H1 (cell line): Measurements from ENCODE around the gene PLK5. TPM values are rescaled to one million over a fixed set of nuclear protein-coding genes. Genes with fewer than 3 reads are reported as not detected.

Experiments used
- ASH2L ChIP-seq: fragments of 200-600, 300-600 bp; sonication (generic); IDR thresholded peaks from one replicate; pipeline ENCODE4 v1.7.1; 2017; ENCODE audit warnings: low read length
- HDAC2 ChIP-seq, 2 experiments: fragments of 300-600 bp in 1 of 2; sonication (generic) in 1 of 2; IDR thresholded peaks; 2 replicates each; pipeline ENCODE4 v1.6.1; 2011 to 2012; ENCODE audit warnings: low read depth in 2 of 2, low read length in 2 of 2, mild to moderate bottlenecking in 2 of 2, moderate library complexity in 2 of 2, borderline replicate concordance in 1 of 2, inconsistent platforms in 1 of 2
- KDM1A ChIP-seq: fragments of 200-600, 300-600 bp; sonication (generic); IDR thresholded peaks from 2 replicates; pipeline ENCODE4 v1.7.1; 2016; ENCODE audit warnings: mild to moderate bottlenecking, low read length, borderline replicate concordance
- RAD21 ChIP-seq, 2 experiments: IDR thresholded peaks in 1 of 2; conservative IDR thresholded peaks in 1 of 2; 2 replicates each; pipeline ENCODE4 v1.6.1; 2011; ENCODE audit warnings: low read depth in 2 of 2, low read length in 2 of 2, improper control_type of control experiment in 1 of 2, inconsistent platforms in 1 of 2, mild to moderate bottlenecking in 1 of 2, moderate library complexity in 1 of 2
- SIN3A ChIP-seq, 2 experiments: IDR thresholded peaks in 1 of 2; conservative IDR thresholded peaks in 1 of 2; 2 replicates each; pipeline ENCODE4 v1.6.1; 2011 to 2012; ENCODE audit warnings: low read length in 2 of 2, improper control_type of control experiment in 1 of 2, low read depth in 1 of 2, mild to moderate bottlenecking in 1 of 2
- SUZ12 ChIP-seq: fragments of 200-600 bp; sonication (generic); IDR thresholded peaks from 2 replicates; pipeline ENCODE4 v1.6.1; 2012; ENCODE audit warnings: mild to moderate bottlenecking, inconsistent platforms, low read length, moderate library complexity, mixed read lengths
- TBP ChIP-seq: IDR thresholded peaks from 2 replicates; pipeline ENCODE4 v1.6.1; 2011; ENCODE audit warnings: low read depth, low read length, improper control_type of control experiment
- TEAD4 ChIP-seq: IDR thresholded peaks from 2 replicates; pipeline ENCODE4 v1.6.1; 2012; ENCODE audit warnings: low read depth, low read length, inconsistent platforms, mixed read lengths
- polyA plus RNA-seq, 7 experiments: library from polyadenylated mRNA; depleted of rRNA in 3 of 7; stranded (reverse) in 5 of 7; unstranded in 2 of 7; fragments of >200 nt in 5 of 7; fragments of 200-250 nt in 2 of 7; gene quantifications; 1 replicate in 5 of 7; 2 replicates in 1 of 7; 4 replicates in 1 of 7; pipeline versions ENCODE4 v1.2.1 to v1.2.3, GENCODE V29; 2011 to 2013; ENCODE audit warnings: missing spikeins in 2 of 7, mixed read lengths in 2 of 7
- total RNA-seq: library from RNA; stranded (reverse); fragmentation: NEBNext Ultra II Directional; extraction: Animal tissue kit (Norgen Biotek cat#: 25700); gene quantifications from 2 replicates; pipeline ENCODE4 v1.2.1, GENCODE V29; 2021
- TF ChIP-seq, protein P1 (sequence below): fragments of 300-600 bp; sonication (generic); IDR thresholded peaks from 2 replicates; pipeline ENCODE4 v1.7.1; 2012; ENCODE audit warnings: low read length, moderate library complexity, mild to moderate bottlenecking, inconsistent platforms; ENCODE audit not compliant: insufficient replicate concordance

PLK5 gene
- total and polyA plus RNA-seq, 2 of the 8 experiments (the other 6 are each of a cell fraction or from before 2014, with no cell fraction given): 0.43 to 0.45 TPM

DNA sequence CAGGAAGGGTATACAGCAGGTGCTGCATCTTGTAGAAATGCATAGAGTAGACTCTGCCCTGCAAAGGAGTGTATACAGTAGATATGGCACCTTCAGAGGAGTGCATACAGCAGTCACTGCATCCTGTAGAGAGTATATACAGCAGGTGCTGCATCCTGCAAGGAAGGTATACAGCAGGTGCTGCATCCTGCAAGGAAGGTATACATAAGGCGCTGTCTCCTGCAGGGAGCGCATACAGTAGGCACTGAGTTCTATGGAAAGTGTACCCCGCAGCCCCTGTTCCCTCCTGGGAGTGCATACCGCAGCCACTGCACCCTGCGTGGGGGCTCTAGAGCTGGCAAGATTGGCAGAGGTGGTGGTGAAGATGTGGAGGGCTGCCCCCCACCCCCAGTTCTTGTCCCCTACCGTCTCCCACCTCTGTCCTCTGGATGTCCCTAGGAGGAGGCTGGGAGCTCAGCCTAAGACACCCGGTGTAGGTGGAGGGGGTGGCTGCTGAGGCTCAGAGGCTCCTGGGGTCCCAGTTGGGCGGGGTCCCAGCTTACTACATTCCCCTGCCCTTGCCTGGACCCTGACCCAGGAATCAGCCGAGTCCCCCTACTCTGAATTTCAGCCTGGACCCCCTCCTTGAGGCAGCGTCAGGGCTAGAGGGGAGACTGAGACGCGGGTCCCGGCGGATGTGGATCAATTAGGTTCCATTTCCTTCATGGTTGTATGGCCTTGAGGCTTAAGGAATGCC is 8.7 kb upstream of the PLK5 start (continued):
- TF ChIP-seq, protein P1, sequence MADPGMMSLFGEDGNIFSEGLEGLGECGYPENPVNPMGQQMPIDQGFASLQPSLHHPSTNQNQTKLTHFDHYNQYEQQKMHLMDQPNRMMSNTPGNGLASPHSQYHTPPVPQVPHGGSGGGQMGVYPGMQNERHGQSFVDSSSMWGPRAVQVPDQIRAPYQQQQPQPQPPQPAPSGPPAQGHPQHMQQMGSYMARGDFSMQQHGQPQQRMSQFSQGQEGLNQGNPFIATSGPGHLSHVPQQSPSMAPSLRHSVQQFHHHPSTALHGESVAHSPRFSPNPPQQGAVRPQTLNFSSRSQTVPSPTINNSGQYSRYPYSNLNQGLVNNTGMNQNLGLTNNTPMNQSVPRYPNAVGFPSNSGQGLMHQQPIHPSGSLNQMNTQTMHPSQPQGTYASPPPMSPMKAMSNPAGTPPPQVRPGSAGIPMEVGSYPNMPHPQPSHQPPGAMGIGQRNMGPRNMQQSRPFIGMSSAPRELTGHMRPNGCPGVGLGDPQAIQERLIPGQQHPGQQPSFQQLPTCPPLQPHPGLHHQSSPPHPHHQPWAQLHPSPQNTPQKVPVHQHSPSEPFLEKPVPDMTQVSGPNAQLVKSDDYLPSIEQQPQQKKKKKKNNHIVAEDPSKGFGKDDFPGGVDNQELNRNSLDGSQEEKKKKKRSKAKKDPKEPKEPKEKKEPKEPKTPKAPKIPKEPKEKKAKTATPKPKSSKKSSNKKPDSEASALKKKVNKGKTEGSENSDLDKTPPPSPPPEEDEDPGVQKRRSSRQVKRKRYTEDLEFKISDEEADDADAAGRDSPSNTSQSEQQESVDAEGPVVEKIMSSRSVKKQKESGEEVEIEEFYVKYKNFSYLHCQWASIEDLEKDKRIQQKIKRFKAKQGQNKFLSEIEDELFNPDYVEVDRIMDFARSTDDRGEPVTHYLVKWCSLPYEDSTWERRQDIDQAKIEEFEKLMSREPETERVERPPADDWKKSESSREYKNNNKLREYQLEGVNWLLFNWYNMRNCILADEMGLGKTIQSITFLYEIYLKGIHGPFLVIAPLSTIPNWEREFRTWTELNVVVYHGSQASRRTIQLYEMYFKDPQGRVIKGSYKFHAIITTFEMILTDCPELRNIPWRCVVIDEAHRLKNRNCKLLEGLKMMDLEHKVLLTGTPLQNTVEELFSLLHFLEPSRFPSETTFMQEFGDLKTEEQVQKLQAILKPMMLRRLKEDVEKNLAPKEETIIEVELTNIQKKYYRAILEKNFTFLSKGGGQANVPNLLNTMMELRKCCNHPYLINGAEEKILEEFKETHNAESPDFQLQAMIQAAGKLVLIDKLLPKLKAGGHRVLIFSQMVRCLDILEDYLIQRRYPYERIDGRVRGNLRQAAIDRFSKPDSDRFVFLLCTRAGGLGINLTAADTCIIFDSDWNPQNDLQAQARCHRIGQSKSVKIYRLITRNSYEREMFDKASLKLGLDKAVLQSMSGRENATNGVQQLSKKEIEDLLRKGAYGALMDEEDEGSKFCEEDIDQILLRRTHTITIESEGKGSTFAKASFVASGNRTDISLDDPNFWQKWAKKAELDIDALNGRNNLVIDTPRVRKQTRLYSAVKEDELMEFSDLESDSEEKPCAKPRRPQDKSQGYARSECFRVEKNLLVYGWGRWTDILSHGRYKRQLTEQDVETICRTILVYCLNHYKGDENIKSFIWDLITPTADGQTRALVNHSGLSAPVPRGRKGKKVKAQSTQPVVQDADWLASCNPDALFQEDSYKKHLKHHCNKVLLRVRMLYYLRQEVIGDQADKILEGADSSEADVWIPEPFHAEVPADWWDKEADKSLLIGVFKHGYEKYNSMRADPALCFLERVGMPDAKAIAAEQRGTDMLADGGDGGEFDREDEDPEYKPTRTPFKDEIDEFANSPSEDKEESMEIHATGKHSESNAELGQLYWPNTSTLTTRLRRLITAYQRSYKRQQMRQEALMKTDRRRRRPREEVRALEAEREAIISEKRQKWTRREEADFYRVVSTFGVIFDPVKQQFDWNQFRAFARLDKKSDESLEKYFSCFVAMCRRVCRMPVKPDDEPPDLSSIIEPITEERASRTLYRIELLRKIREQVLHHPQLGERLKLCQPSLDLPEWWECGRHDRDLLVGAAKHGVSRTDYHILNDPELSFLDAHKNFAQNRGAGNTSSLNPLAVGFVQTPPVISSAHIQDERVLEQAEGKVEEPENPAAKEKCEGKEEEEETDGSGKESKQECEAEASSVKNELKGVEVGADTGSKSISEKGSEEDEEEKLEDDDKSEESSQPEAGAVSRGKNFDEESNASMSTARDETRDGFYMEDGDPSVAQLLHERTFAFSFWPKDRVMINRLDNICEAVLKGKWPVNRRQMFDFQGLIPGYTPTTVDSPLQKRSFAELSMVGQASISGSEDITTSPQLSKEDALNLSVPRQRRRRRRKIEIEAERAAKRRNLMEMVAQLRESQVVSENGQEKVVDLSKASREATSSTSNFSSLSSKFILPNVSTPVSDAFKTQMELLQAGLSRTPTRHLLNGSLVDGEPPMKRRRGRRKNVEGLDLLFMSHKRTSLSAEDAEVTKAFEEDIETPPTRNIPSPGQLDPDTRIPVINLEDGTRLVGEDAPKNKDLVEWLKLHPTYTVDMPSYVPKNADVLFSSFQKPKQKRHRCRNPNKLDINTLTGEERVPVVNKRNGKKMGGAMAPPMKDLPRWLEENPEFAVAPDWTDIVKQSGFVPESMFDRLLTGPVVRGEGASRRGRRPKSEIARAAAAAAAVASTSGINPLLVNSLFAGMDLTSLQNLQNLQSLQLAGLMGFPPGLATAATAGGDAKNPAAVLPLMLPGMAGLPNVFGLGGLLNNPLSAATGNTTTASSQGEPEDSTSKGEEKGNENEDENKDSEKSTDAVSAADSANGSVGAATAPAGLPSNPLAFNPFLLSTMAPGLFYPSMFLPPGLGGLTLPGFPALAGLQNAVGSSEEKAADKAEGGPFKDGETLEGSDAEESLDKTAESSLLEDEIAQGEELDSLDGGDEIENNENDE: no peak
- TF ChIP-seq KDM1A (no peak), SUZ12 (no peak), TBP (no peak), SIN3A (conservative IDR thresholded peaks at IDR 0.05 in 1 of 2, IDR thresholded peaks at IDR 0.05 in 1 of 2; ENCODE audit: low read depth in 1 of 2, low read length in 2 of 2) (no peak), TEAD4 (no peak), HDAC2 (IDR thresholded peaks at IDR 0.05; ENCODE audit: borderline replicate concordance in 1 of 2, low read depth in 2 of 2, low read length in 2 of 2) (no peak), ASH2L (no peak), RAD21 (IDR thresholded peaks at IDR 0.05 in 1 of 2, conservative IDR thresholded peaks at IDR 0.05 in 1 of 2; ENCODE audit: low read depth in 2 of 2, low read length in 2 of 2) (no peak)
